ENCODE results near the gene RFX3. TPM values are rescaled to one million over a fixed set of nuclear protein-coding genes. Genes with fewer than 3 reads are reported as not detected.

Gene RFX3
- total and polyA plus RNA-seq, 3 donors from 2014 or later: 29.7 to 45.3 (median 30.7) TPM

DNA sequence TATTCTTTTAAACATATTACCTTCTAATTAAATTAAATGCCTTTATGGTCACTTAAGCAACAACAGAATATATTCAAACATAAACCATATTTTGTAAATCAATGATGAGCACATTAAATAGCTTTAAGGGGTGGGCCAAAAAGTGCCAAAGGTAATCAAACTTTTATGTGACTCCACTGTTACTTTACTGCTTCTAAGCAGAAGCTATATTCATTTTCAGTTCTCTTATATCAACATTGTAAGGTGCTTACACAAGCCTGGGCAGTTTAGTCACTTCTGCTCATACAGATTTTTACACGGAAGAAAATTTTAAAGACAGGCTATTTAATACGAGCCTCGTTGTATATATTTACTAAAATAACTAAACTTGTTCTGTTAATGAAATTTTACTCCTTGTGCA is 29.9 kb downstream of the RFX3 start:
- Histone ChIP-seq H3K27ac (no peak overlapping the region), H3K9me3 (no peaks in the 10 kb centered on the region), H3K36me3 (ENCODE audit: low read depth, missing control alignments) (no peaks in the 10 kb centered on the region), H3K4me3 (no peak overlapping the region), H3K27me3 (no peaks in the 10 kb centered on the region), H3K4me1 (no peaks in the 10 kb centered on the region)
- 91 to 94% methylated on average over 3 of the region's 3 CpGs for WGBS, 2 donors
- intact Hi-C loops (cut with DNase I; ENCODE audit: low total_unique reads): no loop called here
- TF ChIP-seq, protein P1, sequence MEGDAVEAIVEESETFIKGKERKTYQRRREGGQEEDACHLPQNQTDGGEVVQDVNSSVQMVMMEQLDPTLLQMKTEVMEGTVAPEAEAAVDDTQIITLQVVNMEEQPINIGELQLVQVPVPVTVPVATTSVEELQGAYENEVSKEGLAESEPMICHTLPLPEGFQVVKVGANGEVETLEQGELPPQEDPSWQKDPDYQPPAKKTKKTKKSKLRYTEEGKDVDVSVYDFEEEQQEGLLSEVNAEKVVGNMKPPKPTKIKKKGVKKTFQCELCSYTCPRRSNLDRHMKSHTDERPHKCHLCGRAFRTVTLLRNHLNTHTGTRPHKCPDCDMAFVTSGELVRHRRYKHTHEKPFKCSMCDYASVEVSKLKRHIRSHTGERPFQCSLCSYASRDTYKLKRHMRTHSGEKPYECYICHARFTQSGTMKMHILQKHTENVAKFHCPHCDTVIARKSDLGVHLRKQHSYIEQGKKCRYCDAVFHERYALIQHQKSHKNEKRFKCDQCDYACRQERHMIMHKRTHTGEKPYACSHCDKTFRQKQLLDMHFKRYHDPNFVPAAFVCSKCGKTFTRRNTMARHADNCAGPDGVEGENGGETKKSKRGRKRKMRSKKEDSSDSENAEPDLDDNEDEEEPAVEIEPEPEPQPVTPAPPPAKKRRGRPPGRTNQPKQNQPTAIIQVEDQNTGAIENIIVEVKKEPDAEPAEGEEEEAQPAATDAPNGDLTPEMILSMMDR (IDR thresholded peaks at IDR 0.05): no peak
- no peak for TF ChIP-seq POLR2A (IDR thresholded peaks at IDR 0.05)
- DNase-seq: no peak

DNA sequence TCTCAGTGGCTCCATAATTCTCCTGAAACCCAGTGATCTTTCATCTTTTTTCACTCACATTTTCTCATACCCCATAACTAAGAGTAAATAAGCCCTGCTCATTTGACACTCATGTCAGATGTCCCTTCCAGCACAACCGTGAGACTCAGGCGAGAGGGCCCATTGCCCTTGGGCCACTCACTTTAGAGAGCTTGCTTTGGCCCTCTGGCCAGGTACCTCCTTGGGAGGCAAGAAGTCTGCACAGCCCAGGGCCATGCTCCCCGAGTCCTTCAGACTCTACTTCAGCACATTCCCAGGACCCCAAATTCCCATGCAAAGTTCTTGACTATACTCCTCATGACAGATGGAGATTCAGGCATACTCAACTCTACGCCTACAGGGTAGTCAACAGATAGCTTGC is 33.6 kb downstream of the RFX3 start:
- no peaks in the 10 kb centered on the region for H3K4me1 ChIP-seq
- intact Hi-C loops (cut with DNase I; ENCODE audit: low total_unique reads): no loop called here
- 95 to 100% methylated on average over 4 of the region's 4 CpGs for WGBS, 2 donors
- H3K27ac ChIP-seq: no peak overlapping the region
- TF ChIP-seq, protein P1 (IDR thresholded peaks at IDR 0.05): no peak
- no peak for TF ChIP-seq POLR2A (IDR thresholded peaks at IDR 0.05)
- H3K36me3 ChIP-seq (ENCODE audit: low read depth, missing control alignments): no peaks in the 10 kb centered on the region
- H3K4me3 ChIP-seq: no peak overlapping the region
- H3K9me3 ChIP-seq: no peaks in the 10 kb centered on the region
- no peak for DNase-seq
- H3K27me3 ChIP-seq: no peaks in the 10 kb centered on the region

DNA sequence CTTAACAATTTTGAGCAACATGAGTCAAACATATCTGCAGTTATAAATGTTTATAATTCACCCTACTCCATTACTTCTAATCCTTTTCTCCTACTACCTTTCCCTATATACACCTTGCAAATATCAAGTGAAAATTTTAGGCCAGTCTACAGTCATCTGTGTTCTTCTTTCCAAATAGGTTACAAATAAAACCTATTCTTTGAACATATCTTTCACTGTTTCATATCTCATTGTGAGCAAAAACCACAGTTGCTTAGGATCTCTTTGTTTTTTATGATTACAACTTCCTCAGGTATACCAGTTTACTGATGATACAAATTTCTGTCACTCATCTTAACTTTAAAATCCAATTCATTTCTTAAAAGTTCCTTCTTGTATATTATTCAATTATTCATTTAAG is 34.4 kb downstream of the RFX3 start:
- DNase-seq: no peak
- H3K4me3 ChIP-seq: no peak overlapping the region
- no peaks in the 10 kb centered on the region for H3K36me3 ChIP-seq (ENCODE audit: low read depth, missing control alignments)
- H3K27me3 ChIP-seq: no peaks in the 10 kb centered on the region
- TF ChIP-seq, protein P1 (IDR thresholded peaks at IDR 0.05): no peak
- H3K4me1 ChIP-seq: no peaks in the 10 kb centered on the region
- no peak overlapping the region for H3K27ac ChIP-seq
- intact Hi-C loops (cut with DNase I; ENCODE audit: low total_unique reads): no loop called here
- no peaks in the 10 kb centered on the region for H3K9me3 ChIP-seq

DNA sequence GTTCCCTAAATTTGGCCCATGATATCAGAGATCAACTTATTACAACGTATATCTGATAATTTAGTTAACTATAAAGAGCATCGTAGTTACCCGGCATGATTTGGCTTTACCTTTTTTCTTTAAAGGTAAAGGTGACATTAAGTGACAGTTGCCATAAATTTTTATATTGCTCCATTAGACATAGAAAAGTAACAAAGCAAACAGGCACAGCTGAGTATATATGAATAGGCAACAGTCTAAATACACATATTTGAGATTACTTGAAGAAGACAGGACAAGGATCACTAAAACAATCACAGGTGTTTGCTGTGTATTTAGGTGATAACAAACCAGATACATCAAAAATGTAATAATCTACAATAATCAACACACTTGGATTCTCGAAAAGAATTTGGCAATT is 34.8 kb downstream of the RFX3 start:
- no peak for DNase-seq
- intact Hi-C loops (cut with DNase I; ENCODE audit: low total_unique reads): no loop called here
- WGBS, 2 donors: 83 to 87% methylated on average over 4 of the region's 4 CpGs
- TF ChIP-seq, protein P1 (IDR thresholded peaks at IDR 0.05): no peak
- no peak for TF ChIP-seq POLR2A (IDR thresholded peaks at IDR 0.05)
- H3K9me3 ChIP-seq: no peaks in the 10 kb centered on the region
- H3K4me1 ChIP-seq: no peaks in the 10 kb centered on the region
- no peaks in the 10 kb centered on the region for H3K27me3 ChIP-seq
- no peak overlapping the region for H3K4me3 ChIP-seq
- no peaks in the 10 kb centered on the region for H3K36me3 ChIP-seq (ENCODE audit: low read depth, missing control alignments)
- H3K27ac ChIP-seq: no peak overlapping the region

DNA sequence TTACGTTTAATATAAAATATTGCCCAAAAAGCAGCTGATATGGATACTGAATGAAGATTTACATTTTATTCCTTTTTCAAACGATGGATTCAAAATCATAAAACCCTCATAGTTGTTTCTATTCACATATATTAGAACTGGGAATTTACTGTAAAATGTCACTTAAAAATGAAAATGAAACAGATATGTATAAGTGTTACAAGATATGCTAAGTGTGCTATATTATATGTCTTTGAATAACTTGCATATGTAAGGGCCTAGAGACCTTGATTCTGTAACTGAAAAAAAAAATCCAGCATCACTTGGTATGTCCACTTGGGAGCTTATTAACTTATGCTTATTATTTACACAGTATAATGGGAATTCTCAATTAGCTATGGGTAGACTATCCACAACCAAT is 43.2 kb downstream of the RFX3 start:
- no peaks in the 10 kb centered on the region for H3K9me3 ChIP-seq
- intact Hi-C loops (cut with DNase I; ENCODE audit: low total_unique reads): no loop called here
- 86 to 98% methylated on average over 2 of the region's 2 CpGs for WGBS, 2 donors
- no peaks in the 10 kb centered on the region for H3K4me1 ChIP-seq
- no peaks in the 10 kb centered on the region for H3K27me3 ChIP-seq
- no peak for DNase-seq
- H3K36me3 ChIP-seq (ENCODE audit: low read depth, missing control alignments): no peaks in the 10 kb centered on the region
- no peak overlapping the region for H3K27ac ChIP-seq
- TF ChIP-seq POLR2A (IDR thresholded peaks at IDR 0.05): no peak
- TF ChIP-seq, protein P1 (IDR thresholded peaks at IDR 0.05): no peak
- H3K4me3 ChIP-seq: no peak overlapping the region
